ENCODE measurements around the gene HPCAL1.

The HPCAL1 gene

DNA sequence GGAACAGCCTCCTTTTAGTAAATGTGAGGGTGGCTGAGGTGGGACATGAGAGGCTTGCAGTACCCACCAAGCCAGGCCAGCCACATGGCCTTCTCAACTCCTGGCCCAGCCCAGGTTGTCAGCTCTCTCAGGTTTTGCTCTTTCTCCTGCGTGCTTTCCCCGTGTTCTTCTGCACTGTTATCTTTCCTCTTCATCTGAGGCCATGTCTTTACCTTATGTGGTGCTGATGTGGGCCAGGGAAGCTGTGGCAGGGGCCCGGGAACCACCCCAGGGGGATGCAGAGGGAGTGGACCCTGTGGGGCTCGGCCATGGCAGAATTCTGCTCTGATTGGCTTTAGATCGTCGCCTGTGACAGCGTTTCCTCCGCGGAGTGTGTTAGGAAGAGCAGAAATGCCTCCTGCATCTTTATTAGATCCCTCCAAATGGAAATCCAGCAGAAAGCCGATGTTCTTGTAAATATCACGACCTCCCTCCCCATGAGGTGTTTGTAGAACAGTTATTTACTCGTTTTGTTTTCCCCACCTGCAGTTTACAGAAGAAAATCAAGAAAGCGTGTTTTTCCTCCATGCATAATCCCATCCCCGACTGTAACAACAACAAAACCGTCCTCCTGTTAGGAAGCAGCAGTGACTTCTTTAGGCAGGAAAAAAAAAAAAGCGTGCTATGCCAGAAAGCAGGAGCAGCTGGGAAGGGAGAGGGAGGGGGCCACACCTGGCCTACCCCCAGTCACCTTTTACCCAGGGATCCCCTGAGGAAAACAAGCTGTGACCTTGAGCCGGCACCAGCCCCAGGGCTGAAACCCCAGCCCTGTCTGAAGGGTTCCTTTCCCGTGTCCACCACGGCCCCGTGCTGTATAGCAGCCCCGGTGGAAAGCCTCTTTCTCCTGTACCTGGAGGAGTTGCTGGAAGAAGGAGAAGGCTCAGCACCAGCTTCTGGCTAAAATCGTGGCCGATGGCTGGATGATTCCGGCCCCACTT, 54.8 kb downstream of the HPCAL1 start:
- FAIRE-seq: no peak

DNA sequence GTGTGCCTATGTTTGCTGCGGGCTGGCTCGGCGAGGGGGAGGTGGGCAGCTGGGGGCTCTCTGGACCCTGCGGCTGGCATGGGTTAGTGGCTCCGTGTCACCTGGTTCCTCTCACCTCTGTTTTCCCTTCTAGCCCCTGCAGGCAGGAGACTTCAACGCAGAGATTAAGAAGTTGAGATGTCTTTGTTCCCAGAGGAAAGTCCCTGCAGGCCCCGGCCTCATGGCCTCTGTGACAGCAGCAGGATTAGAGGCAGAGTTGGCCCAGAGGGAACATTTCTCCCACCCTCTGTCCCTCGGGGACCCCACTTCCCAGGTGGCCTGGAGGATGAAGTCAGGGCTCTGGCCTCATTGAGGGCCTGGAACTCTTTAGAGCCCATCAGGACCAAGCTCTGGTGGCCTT, 56.5 kb downstream of the HPCAL1 start:
- FAIRE-seq: no peak

DNA sequence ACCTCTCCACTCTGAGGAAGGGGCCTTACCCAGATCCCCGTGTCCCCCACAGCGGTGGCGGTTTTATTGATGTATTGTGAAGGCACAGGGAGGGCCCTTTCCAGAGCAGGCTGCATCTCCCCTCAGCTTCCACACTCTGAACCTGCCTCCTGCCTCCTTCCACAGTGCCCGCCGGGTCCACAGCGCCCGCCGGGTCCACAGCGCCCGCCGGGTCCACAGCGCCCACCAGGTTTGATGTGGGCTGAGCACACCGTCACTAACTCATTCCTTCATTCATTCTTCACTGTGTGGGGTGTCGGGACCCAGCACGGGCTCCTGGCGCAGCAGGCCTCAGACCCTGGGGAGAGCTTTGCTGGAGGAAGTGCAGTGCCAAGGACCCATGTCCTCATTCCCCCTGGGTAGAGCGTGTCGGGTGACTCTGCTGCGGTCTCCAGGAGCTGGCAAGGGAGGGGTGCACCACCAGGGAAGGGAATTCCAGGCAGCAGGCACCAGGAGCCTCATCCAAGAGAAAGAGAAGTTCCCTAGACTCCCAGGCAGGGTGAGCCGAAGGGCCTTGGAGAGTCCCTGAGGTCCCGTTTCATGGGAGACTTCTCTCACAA, 57.1 kb downstream of the HPCAL1 start:
- no peak for FAIRE-seq

DNA sequence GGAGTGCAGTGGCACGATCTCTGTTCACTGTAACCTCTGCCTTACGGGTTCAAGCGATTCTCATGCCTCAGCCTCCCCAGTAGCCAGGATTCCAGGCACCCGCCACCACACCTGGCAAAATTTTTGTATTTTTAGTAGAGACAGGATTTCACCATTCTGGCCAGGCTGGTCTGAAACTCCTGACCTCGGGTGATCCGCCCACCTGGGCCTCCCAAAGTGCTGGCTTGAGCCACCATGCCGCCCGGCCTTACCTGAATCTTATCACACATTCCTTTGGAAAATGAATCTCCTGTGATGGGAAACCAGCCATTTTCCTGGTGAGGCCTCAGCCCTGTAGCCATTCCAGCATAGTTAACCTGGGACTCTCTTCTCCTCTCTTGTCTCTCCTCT, 57.8 kb downstream of the HPCAL1 start:
- no peak for FAIRE-seq

DNA sequence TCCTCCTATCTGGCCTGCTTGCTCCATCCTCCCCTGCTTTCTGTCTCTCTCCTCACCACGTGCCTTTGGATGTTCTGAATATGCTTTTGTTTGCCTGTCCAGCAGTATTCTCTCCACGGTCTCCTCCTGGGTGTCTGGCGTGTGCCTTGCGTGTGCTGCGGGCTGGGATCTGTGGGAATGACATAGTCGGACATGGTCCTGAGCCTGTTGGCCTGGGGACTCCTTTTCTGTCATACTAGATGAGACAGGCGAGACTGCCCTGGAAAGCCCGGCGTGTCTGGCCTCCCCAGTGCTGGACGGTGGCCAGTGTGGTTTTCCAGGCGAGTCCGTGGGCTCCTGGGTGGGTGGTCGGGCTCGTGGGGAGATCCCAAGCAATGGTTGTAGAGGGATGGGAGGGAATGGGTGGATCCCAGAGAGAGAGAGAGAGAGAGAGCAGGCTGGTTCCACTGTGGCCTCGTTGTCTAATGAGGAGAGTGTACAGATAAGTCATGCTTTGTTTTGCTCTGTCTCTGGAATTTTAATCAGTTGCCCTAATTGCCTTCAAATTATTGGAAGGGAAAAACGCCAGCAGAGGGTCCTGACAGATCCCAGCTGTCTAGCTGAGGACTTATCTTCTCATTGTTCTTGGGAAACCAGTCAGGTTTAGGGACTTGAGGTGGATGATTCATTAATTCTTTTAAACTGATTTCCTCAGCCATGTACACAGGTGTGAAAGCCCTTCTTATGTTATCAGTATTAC, 58.3 kb downstream of the HPCAL1 start:
- no peak for FAIRE-seq

DNA sequence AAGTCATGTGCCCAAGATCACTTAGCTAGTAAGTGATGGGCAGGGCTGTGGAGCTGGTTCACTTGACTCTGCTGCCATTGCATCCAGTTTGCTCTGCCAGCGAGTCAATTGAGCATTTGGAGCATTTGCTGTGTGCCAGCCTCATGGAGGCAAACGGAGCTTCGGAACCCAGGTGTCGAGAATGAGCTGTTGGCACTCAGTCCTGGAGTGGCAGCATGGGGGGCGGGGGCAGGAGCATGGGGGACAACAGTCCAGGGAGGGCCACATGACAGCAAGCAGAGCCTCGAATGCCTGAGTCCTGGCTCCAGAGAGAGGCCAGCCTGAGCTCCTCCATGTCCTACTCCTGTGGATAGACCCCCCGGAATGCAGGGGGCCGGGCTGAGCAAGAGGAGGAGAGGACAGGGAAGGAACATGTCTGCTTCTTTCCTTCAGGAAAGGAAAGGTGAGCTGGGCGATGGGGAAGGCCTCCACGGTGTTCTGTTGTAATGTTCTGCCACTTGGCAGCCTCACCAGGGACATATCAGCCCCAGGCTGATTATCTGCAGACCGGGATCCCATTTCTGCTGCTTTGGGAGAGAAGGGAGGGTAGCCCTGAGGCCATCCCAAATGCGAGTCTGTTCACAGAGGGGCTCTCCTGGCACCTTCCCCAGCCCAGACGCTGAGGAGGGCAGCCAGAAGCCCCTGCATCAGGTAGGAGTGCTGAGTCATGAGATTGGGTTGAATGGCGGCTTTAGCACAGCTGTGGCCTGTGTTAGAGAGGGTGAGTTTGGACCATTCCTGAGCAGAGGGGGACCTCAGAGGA, 59.6 kb downstream of the HPCAL1 start:
- no peak for FAIRE-seq

DNA sequence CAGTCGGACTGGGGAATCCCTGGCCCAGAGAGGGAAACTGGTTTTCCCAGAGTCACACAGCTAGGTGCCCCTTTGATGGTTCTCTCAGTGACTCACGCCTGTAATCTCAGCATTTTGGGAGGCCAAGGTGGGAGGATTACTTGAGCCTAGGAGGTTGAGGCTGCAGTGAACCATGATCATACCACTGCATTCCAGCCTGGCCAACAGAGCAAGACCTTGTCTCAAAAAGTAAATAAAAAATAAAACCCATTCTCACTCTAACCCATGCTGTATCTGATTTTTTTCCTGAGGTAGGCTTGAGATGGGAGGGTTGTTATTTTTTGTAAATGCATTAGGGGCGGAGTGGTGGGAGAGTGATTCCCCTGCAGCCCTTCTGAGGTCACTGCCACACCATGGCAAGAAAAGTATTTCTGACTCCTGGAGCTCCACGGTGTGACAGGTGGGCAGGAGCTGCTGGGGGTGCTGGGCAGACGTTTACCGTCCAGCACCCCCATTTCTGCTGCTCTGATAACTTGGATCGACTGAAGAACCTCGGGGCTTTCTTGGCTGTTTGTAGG, 60.3 kb downstream of the HPCAL1 start:
- no peak for FAIRE-seq

DNA sequence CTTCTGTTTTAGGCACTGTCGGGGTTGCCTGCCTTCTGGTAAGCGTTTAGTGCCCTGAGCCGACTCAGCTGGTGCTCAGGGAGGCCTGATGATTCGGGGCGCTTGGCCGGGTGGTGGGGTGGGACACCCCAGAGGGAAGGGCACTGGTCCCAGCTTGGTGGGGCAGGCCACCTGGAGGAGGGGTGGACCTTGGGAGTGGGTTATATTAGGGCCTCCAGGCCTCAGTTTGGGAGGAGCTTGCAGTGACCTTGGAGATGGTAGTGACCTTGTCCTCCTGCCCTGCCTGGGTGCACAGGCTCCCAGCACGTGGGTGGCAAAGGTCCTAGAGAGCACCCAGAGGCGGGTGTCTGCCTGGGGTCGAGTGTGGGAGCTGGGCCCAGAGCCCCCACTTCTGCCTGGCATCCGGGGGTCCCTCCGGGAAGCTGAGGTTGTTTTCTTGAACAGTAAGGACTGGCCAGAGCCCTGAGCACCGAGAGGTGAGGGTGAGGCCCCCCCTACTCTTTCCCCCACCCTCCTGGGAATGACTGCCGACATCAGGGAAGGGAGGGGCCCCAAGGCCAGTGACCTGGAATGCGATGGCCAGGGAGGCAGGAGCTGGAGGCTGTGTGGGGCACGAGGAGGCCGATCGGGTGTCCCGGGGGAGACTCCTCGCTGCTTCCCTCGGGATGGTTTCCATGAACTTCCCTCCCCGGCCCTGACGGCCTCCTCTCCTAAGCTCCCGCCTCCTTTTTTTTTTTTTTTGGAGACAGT, 61.3 kb downstream of the HPCAL1 start:
- no peak for FAIRE-seq

DNA sequence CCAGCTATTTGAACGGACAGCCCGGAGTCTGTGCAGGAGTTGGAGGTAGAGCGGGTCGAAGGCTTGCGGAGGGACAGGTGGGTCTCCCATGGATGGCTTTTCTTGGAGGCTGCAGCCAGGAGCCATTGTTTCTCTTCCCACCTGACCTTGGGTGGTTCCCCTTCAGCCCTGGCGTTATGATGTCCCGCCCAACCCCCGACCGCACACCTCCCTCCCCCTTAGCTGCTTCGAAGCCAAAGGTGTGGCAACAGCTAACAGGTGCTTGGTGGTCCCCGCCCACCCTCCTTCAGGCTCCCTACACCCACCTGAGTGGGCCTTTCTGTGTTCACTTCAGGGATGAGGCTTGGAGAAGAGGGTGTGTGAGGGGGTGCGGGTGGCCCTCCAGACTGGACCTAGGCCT, 62.7 kb downstream of the HPCAL1 start:
- FAIRE-seq: no peak

DNA sequence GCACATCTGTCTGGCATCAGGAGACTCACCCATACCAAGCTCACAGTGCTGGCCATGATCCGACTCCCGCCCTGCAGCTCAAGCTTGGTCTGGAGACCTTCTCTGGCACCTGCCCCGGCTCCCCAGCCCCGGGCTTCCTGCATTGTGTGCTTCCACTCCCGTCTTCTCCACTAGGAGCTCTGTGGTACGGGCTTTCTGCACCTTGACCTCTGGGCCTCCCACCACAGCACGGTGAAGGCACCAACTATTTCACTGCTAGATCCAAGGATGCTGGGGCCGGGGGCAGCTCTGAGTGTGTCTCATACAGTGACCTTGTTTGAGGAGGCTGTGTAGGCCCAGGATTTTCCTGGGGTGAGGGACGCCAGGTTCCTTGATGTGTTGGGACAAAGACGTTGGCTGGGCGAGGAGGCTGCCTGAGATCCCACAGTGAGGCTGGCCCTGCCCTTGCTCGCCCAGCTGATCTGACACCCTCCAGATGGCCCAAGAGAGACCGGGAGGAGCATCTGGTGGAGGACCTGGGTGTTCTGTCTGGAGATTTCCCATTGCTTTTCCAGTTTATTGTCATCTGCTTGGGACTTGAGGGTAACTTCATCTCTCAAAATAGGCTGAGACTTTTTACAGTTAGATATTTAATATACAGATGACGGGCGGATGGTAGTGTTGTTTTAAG, 64.0 kb downstream of the HPCAL1 start:
- FAIRE-seq: no peak

DNA sequence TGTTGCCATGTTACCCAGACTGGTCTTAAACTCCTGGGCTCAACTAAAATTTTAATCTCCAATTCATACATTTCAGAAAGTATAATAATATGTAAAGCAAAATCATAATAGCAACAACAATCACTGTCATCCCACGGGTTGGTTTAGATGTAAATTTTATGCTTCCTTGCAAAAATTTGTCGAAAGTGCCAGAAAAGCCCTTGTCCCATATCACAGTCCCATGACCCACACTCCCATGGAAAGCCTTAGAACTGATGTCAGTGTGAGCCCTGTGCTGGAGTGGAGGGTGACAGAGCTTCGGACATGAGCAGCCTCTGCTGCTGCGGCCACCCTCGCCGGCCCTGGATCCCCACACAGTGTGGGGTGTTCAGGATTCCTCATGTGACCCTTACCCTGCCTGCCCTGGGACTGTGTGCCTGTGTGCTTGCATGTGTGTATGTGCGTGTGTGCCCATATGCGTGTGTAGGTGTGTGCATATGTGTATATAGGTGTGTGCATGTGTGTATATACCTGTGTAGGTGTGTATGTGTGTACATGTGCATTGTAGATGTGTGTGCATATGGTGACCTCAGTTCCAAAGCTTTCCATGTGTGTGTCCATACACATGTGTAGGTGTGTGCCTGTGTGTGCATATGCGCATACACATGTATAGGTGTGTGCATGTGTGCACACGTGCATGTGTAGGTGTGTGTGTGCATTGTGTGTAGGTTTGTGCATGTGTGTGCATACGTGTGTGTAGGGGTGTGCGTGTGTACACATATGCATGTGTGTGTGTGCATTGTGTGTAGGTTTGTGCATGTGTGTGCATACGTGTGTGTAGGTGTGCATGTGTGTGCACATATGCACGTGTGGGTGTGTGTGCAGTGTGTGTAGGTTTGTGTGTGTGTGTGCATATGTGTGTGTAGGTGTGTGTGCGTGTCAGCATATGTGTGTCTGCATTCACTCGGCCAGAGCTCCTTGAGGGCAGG, 65.1 kb downstream of the HPCAL1 start:
- no peak for FAIRE-seq

DNA sequence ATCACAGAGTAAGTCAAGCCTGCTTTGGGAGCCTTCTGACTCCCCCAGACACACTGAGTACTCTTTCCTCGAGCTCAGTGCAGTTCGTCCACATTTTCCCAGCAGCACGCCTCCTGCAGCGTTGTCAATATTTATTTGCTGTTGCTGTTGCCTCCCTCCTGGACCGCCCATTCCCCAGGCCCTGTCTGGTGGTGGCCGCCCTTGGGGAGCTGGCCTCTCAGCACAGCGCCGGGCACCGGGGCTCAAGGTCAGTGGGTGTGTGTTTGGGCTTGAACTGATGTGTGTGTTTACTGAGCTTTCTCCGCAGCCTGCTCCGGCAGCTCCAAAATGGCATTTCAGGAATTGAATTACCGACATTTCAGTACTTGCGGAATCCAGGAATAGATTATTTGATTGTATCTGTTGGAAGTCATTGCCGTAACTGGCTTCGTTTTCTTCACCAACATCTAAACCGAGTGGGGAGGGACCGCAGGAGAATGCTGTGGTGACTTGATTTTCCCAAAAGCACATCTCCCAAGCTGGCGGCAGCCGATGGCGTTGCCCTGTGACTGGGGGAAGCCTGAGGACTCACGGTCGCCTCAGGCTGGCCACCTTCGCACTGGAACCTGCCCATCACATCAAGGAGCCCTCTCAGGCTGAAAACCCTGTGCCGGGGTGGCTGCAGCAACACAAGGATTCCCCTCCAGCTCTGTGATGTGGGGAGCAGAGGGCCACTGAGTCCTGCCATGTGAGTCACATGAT, 66.0 kb downstream of the HPCAL1 start:
- no peak for FAIRE-seq

DNA sequence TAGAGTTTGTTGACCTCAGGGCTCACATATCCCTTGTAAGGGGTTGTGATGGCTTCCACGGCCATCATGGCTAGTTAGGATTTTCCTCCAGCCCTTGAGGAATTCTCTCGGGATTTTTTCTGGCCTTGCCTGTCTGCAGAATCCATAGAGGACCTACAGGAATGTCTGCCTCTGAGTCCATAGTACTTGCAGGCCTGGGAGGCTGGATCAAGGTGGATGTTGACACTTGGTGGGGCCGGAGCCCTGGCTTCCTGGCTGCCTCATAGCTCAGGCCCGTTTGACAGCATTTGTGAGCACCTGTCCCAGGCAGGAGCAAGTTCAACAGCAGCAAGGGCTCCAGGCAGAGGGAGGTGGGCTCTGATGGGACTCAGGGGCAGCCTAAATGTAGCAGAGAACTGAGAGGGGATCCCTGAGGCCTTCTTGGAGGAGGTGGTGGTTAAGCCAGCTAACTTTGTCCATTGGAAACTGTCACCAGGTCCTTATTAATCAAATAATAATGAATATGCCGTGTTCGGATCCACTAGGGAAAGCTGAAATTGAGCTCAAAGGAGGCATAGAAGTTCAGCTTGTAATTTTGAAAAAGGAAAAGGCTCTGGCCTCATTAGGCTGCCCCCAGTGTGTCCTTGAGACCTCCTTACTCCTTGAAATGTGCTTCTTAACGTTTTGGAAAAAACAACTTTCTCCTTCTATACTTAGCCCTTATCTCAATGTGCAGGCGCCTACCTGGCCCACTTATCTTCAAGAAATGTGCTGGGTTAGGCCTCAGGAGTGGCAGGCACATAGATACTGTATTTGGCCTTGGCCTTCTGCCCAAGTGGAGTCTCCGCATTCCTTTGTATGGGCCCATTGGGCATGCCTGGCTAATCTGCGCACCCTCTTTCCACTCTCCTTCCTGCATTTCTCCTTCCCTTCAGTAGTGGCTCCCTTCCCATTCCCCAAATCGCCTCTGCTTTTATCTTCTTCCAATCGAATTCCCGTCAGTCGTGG, 66.9 kb downstream of the HPCAL1 start:
- no peak for FAIRE-seq

DNA sequence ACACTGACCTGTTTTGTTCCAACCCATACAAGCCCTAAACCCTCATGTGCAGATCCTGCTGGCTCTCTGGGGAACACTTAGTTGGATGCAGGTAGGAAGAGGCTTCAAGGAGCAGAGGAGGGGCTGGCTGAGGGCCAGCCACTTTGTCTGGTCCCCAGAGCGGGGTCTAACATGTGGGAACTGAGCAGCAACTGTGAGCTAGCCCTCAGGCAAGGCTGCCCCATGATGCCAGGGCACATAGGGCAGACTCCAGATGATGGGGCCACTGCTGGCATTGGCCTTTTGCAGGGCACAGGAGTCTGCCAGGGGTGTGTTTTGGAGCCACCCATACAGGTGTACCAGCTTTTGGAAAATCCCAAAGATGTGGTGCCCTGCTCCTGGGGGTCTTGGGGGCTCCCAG, 67.7 kb downstream of the HPCAL1 start:
- no peak for FAIRE-seq

DNA sequence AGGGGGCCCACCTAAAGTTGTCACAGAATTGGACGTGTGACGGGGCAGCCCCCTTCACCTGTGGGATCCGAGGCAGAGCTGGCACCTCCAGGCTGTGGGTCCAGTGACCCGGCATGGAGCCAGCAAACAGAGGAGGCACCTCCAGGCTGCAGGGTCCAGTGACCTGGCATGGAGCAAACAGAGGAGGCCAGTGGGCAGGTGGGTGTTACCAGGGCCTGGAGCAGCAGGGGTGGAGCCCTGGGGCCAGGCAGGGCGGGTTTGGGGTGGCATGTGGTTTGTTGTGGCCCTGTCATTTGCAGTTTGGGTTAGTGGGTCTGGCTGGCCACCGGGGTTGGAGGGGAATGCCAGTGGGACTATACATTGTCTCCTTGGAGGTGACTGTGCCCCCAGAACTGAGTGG, 68.2 kb downstream of the HPCAL1 start:
- no peak for FAIRE-seq

DNA sequence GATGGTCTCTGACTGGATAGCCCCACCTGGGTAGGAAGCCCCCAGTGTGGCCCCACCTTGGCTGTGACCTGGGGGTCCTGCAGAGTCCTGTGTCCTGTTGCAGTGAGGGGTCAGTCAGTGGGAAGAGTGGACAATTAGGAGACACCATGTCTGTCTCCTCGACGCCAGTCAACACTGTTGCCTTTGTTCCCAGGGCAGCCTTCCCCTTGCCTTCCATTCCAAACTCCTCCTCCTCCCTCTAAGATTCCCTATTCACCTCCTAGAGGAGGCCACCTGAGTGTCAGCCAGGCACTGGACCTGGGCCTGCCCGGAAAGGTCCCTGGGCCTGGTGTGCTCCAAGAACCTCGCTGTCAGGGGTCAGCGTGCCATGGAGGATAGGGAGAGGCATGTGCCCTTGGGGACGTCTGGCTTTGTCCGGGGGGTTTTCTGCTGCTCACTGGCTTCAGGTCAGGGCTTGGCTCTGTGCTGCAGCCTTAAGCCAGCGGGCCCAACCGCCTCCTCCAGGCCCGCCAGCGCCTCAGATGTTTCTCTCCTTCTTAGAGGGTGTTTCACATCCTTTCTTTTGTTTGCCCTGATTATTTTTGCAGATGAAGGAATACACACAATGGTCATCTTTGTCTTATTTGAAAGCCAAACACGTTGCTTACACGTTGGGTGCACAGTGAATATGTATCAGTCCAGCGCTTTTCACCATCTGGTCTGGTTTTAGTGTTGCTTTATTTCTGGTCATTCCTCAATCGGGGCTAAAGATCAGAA, 68.9 kb downstream of the HPCAL1 start:
- no peak for FAIRE-seq

DNA sequence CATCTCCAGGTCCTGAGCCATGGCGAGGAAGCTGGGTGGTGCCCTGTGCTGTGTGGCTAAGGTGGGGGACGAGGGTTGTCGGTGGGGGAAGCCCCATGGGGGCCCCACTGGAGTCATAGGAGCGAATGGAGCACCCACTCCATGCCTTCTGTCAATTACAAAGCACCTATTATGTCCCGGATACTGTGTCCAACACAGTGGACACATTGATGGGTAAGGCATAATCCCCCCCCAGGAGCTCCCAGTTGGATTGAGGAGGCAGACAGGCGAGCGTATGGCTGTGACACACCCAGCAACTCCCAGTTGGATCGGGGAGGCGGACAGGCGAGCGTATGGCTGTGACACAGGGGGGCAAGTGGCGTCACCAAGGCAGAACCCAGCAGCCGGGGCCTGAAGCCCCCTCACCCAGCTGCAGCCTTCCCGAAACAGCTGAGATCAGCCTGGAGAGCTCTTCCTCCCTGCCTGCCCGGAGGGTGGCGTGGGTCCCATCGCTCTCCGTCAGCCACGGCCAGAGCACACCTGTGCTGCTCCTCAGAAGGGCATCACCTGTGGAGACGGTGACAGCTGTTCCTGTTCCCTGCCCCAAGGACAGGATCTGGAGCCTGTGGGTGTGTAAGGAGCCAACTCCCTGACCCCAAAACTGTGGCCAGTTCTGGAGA, 69.6 kb downstream of the HPCAL1 start:
- no peak for FAIRE-seq
